NCI-H1048 (cell line): Measurements from ENCODE around the gene DAP3.
"Not testable (repeated sequence)": the region's sequence is repeated elsewhere in the genome, so short reads cannot be mapped to it uniquely, and the experiment has no call there.

Experiments used
- DNase-seq: peaks from one replicate; lab custom pipeline; 2025; lab: John Stamatoyannopoulos, UW

DAP3 gene

GRCh38 chr1:155718524-155719115 lies 29.7 kb downstream of the DAP3 start:
- DNase-seq: not testable (repeated sequence)

DNA sequence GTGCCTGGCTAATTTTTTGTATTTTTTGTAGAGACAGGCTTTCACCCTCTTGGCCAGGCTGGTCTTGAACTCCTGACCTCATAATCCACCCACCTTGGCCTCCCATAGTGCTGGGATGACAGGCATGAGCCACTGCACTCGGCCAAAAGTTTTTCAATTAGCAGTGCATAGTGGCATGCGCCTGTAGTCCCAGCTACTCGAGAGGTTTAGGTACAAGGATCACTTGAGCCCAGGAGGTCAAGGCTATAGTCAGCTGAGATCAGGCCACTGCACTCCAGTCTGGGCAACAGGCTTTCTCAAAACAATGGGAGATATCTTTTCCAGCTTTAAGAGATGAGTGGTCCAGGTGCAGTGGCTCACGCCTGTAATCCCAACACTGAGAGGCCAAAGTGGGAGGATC lies 30.8 kb downstream of the DAP3 start:
- no peak for DNase-seq

DNA sequence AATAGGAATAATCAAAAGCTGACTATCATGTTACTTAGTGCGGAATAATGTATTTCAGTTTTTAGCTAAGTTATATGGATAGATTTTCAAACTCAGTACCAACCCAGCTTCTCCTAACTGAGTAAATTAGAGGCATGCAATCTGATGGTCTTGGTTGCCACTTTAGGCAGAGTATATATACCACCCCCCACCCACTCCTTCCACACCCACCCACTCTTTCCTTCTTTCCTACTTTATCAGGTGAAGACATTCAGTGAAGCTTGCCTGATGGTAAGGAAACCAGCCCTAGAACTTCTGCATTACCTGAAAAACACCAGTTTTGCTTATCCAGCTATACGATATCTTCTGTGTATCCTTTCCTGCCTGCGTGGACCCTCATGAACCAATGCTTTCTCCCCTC lies 36.3 kb downstream of the DAP3 start:
- no peak for DNase-seq

- DNase-seq: no peak
Observed at GRCh38 chr1:155729031-155729898, 40.4 kb downstream of the DAP3 start.

- DNase-seq: no peak
Observed at GRCh38 chr1:155740995-155741394, 52.1 kb downstream of the DAP3 start.

GRCh38 chr1:155741908-155742307 lies 53.0 kb downstream of the DAP3 start:
- no peak for DNase-seq

DNA sequence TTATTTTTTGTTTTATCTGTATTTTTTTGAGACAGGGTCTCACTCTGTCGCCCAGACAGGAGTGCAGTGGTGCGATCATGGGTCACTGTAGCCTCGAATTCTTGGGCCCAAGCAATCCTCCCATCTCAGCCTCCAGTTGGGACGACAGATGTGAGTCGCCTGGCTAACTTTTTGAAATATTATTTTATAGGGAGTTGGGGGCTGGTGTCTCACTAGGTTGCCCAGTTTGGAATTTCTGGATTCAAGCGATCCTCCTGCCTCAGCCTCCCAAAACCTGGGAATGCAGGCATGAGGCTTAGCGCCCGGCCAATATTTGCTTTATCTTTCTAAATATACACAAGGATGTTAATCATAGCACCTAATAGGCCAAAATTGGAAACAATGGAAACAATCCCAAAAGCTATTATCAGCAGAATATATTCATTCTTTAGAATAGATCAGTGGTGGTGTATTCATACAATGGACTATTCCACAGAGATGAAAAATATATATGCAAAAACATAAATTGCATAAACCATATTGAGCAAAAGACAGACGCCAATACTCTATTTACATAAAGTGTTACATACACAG lies 55.9 kb downstream of the DAP3 start:
- no peak for DNase-seq

- peak; percentile 93 for DNase-seq
Observed at GRCh38 chr1:155745284-155746228, 56.7 kb downstream of the DAP3 start.

GRCh38 chr1:155747586-155747985 lies 58.7 kb downstream of the DAP3 start:
- not testable (repeated sequence) for DNase-seq

GRCh38 chr1:155748141-155748540 lies 59.2 kb downstream of the DAP3 start:
- DNase-seq: not testable (repeated sequence)

DNA sequence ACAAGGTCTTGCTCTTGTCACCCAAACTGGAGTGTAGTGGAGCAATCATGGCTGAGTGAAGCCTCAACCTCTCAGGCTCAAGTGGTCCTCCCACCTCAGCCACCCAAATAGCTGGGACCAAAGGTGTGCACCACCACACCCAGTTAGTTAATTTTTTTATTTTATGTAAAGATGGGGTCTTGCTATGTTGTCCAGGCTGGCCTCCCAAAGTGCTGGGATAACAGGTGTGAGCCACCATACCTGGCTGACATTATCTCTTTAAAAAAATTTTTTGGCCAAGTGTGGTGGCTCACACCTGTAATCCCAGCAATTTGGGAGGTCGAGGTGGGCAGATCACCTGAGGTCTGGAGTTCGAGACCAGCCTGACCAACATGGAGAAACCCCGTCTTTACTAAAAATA lies 70.1 kb downstream of the DAP3 start:
- DNase-seq: not testable (repeated sequence)

- no peak for DNase-seq
Observed at GRCh38 chr1:155759966-155760630, 71.2 kb downstream of the DAP3 start.

GRCh38 chr1:155760751-155761475 lies 72.0 kb downstream of the DAP3 start:
- DNase-seq: no peak

DNA sequence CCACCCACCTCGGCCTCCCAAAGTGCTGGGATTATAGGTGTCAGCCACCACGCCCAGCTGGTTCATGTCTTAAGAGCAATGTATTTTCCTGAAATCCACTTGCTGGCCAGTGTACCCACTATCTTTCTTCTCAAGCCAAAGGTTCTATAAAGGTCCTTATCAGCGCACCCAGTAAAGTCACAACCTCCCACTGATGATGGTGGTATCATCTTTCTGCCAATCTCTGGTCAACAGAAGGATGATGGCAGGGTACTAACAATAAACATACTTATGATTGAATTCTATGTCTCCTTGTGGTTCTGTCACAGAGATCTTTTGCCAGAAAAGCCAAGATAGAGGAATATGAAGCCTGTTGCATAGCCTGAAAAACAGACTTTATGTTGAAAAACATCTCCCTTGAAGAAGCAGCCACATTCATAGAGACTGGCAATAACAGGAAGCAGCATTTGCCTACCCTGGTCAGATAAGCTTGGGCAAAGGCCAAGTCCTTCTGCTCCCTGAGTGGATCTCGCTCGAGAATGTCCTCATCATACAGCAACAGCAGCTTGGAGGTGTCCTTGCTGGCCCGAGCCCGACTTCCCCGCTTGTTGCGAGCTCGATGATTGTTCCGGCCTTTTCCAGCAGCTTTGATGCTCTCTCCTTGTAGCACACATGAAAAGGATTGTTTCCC lies 73.0 kb downstream of the DAP3 start:
- DNase-seq: no peak

DNA sequence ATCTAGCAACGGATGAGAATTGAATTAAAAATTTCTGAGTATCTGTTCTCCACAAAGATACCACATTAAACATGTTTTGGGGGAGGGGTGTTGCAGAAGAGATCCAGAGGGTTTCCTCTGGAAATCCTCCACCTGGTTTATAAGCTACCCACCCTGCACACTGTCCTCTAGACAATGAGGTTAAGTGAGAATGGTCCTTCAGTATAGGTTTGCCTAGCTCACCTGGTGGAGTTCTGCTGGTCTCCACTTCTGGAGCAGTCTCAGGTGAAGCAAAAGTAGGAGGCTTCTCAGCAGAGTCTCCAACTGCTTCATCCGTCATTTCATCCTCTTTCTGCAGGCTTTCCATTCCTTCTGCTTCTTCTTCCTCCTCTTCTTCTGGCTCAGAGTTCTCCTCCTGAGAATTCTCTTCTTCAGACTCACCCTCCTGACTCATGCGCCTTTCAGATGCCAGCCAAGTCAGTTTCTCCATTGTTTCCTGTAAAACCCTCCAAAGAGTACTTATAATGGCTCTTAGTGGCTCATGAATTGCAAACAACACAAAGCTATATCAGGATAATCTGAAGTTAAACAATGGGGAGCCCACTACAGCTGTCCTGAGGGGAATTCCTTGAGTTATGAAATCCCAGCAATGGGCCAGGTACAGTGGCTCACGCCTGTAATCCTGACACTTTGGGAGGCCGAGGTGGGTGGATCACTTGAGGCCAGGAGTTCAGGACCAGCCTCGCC lies 74.4 kb downstream of the DAP3 start:
- DNase-seq: not testable (repeated sequence)

DNA sequence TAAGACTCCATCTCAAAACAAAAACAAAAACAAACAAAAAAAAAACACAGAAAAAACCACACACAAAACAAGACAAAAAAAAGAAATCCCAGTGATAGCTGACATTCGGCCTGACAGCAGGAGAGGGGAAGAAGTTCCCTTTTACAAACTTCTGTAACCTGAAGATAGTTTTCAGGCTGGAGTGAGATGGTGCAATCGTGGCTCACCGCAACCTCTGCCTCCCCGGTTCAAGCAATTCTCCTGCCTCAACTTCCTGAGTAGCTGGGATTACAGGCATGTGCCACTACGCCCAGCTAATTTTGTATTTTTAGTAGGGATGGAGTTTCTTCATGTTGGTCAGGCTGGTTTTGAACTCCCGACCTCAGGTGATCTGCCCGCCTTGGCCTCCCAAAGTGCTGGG lies 75.1 kb downstream of the DAP3 start:
- not testable (repeated sequence) for DNase-seq

DNA sequence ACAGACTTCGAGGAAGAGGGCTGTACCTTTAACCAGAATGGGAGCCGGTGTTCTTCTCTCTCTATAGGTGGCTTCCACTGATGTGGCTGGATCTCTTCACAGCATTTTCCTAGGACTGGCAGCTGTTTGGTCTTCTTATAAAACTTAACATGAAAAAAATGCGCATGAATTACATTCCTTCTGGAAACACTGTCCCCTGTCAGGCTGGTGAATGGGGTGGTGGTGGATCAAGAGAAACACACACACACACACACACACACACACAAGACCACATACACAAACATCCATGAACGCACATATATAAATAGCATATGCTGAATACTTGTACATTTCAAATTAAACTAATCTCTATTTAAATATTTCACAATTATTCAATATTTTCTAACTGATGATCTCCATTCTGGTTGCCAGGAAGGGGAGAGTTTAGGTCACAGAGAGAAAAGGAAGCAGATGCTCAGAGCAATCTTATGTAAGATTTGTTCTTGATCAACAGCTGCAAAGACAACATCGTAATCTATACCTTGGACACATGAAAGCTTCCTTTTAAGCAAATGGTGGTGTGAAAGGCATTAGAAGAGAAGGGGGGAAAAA lies 78.6 kb downstream of the DAP3 start:
- not testable (repeated sequence) for DNase-seq

GRCh38 chr1:155769257-155769656 lies 80.4 kb downstream of the DAP3 start:
- DNase-seq: no peak

GRCh38 chr1:155773221-155773620 lies 84.3 kb downstream of the DAP3 start:
- DNase-seq: no peak
